Right lobe of liver (tissue), 6 donors: ENCODE data around the gene PPIL4. TPM values are rescaled to one million over a fixed set of nuclear protein-coding genes. Genes with fewer than 3 reads are reported as not detected.
A peak's percentile ranks its signal among the peaks of the same experiment; 100 is the strongest.

ENCODE experiments used
- ATAC-seq, 4 donors: fragments of 200-7000 bp; cut with Tn5 transposase; one replicate each; pipeline ENCODE4 v1.9.1; 2020; ENCODE audit warnings: mild to moderate bottlenecking in 4 of 4, moderate library complexity in 4 of 4
- DNase-seq, 3 donors: peaks; one replicate each; pipeline ENCODE4 v3.0.0-alpha.2; 2020
- H3K27ac ChIP-seq, 3 donors: fragments of 200-600 bp; one replicate each; pipeline ENCODE4 v1.8.0; 2022
- H3K27me3 ChIP-seq, 2 donors: fragments of 200-600 bp; one replicate each; pipeline ENCODE4 v1.8.0; 2022
- H3K36me3 ChIP-seq, 4 donors: fragments of 200-600 bp; sonication (generic) in 1 of 4; one replicate each; pipeline versions ENCODE4 v1.5.1 to v1.8.0; 2017 to 2022; ENCODE audit warnings: control low read depth in 1 of 4
- H3K4me1 ChIP-seq, 4 donors: fragments of 200-600 bp; sonication (generic) in 1 of 4; one replicate each; pipeline versions ENCODE4 v1.5.1 to v1.8.0; 2017 to 2022; ENCODE audit warnings: control low read depth in 1 of 4
- H3K4me3 ChIP-seq, 3 donors: fragments of 200-600 bp; one replicate each; pipeline ENCODE4 v1.8.0; 2022
- H3K9me3 ChIP-seq, 4 donors: fragments of 200-600 bp; sonication (generic) in 1 of 4; one replicate each; pipeline versions ENCODE4 v1.5.1 to v1.8.0; 2017 to 2022; ENCODE audit warnings: control low read depth in 1 of 4
- CTCF ChIP-seq, 4 donors: fragments of 200-600 bp in 3 of 4; fragments of 450-650 bp in 1 of 4; IDR thresholded peaks; one replicate each; pipeline versions ENCODE4 v1.5.1 to v1.8.0; 2016 to 2022; ENCODE audit warnings: antibody characterized with exemption in 4 of 4, mild to moderate bottlenecking in 2 of 4
- POLR2A ChIP-seq: fragments of 450-650 bp; IDR thresholded peaks from one replicate; pipeline ENCODE4 v1.6.1; 2017; ENCODE audit warnings: antibody characterized with exemption, mild to moderate bottlenecking
- WGBS: methylation state at CpG from one replicate; pipeline ENCODE4 v1.1.6; 2018; ENCODE audit warnings: low coverage, low lambda C conversion rate; ENCODE audit not compliant: insufficient coverage; ENCODE audit errors: missing lambda C conversion rate; 5-methylcytosine and 5-hydroxymethylcytosine counted together
- intact Hi-C, 2 donors: fragments of 100-400 bp; cut with DNase I; formaldehyde crosslinking; loops; one replicate each; pipeline versions ENCODE4 v1.11.2 to v1.14.1; 2022
- total RNA-seq, 6 experiments: library from RNA; depleted of rRNA in 2 of 6; stranded (reverse); fragments of >200 nt in 2 of 6; fragmentation: NEBNext Ultra II Directional in 3 of 6; extraction: Animal tissue kit (Norgen Biotek cat#: 25700) in 3 of 6; gene quantifications; one replicate each; pipeline versions ENCODE4 v1.1.0 to v1.2.4, GENCODE V29; 2016 to 2023
- donor health status: DM: no; HTN: yes; CAD: no.
- donor health status: DM: no; HTN: no; CAD: no.
- donor health status: DM: no; HTN: no; CAD: no.
- donor health status: DM: no; HTN: yes; CAD: no.
- donor health status: DM: no; HTN: yes; CAD: no.

The PPIL4 gene
- total RNA-seq, 6 experiments from 2014 or later: 7.5 to 9.6 (median 8.7) TPM

GRCh38 chr6:149483334-149483725 lies 62.5 kb downstream of the PPIL4 start:
- Histone ChIP-seq H3K4me1 (no peaks in the 10 kb centered on the region), H3K27me3 (no peaks in the 10 kb centered on the region), H3K9me3 (no peaks in the 10 kb centered on the region), H3K36me3 (no peaks in the 10 kb centered on the region), H3K27ac (peak overlapping the region in 1 of 3 donors; percentile 83), H3K4me3 (no peak overlapping the region)
- DNase-seq (no peak), ATAC-seq (peak; percentile 5 to 36 (median 8))
- 73% methylated on average over 3 of the region's 3 CpGs for WGBS
- intact Hi-C loops: no loop called here
- TF ChIP-seq CTCF (IDR thresholded peaks at IDR 0.05) (no peak), POLR2A (no peak)

GRCh38 chr6:149482545-149483333 lies 63.1 kb downstream of the PPIL4 start:
- 42% methylated on average over 9 of the region's 14 CpGs for WGBS
- ATAC-seq: peak; percentile 17 to 51 (median 28)
- Histone ChIP-seq H3K9me3 (no peaks in the 10 kb centered on the region), H3K27me3 (no peaks in the 10 kb centered on the region), H3K4me1 (no peaks in the 10 kb centered on the region), H3K27ac (peak overlapping the region; percentile 52 to 83 (median 70)), H3K4me3 (no peak overlapping the region), H3K36me3 (no peaks in the 10 kb centered on the region)
- intact Hi-C loops: no loop called here
- DNase-seq: no peak
- TF ChIP-seq CTCF (IDR thresholded peaks at IDR 0.05) (no peak), POLR2A (no peak)

- H3K27ac ChIP-seq: peak overlapping the region in 2 of 3 donors; percentile 70 to 83
- H3K9me3 ChIP-seq: no peaks in the 10 kb centered on the region
- no peak for DNase-seq
- H3K4me1 ChIP-seq: no peaks in the 10 kb centered on the region
- no peak for ATAC-seq
- no peak for TF ChIP-seq CTCF (IDR thresholded peaks at IDR 0.05)
- TF ChIP-seq POLR2A: no peak
- WGBS: 53% methylated on average over 7 of the region's 18 CpGs
- no peaks in the 10 kb centered on the region for H3K36me3 ChIP-seq
- H3K4me3 ChIP-seq: no peak overlapping the region
- intact Hi-C loops: no loop called here
- no peaks in the 10 kb centered on the region for H3K27me3 ChIP-seq
Observed at GRCh38 chr6:149480502-149481280, 65.2 kb downstream of the PPIL4 start.

- no peak for ATAC-seq
- intact Hi-C loops: no loop called here
- no peaks in the 10 kb centered on the region for H3K27me3 ChIP-seq
- 89% methylated on average over 5 of the region's 5 CpGs for WGBS
- H3K36me3 ChIP-seq: no peaks in the 10 kb centered on the region
- no peak for DNase-seq
- no peaks in the 10 kb centered on the region for H3K4me1 ChIP-seq
- no peaks in the 10 kb centered on the region for H3K9me3 ChIP-seq
- no peak overlapping the region for H3K27ac ChIP-seq
- H3K4me3 ChIP-seq: no peak overlapping the region
- no peak for TF ChIP-seq CTCF (IDR thresholded peaks at IDR 0.05)
- TF ChIP-seq POLR2A: no peak
Observed at GRCh38 chr6:149478631-149479314, 67.1 kb downstream of the PPIL4 start.
